CD8-positive, alpha-beta memory T cell (primary cell): ENCODE results near the gene MYRIP. TPM values are rescaled to one million over a fixed set of nuclear protein-coding genes. Genes with fewer than 3 reads are reported as not detected.

Experiments used
- CTCF ChIA-PET: fragments of 350-600 bp; sonication (Branson Sonifier 250); formaldehyde crosslinking; loops from one replicate; lab custom pipeline; 2021; ENCODE audit warnings: antibody characterized with exemption; lab: Charles Lee
- POLR2A ChIA-PET: fragments of 350-600 bp; sonication (Branson Sonifier 250); formaldehyde crosslinking; loops from one replicate; lab custom pipeline; 2021; ENCODE audit warnings: antibody characterized with exemption; lab: Charles Lee
- DNase-seq, 5 donors: peaks; one replicate each; pipeline versions ENCODE4 v3.0.0 to v3.0.0-alpha.2; 2020 to 2022; ENCODE audit warnings: mixed read lengths in 1 of 5
- H3K27ac ChIP-seq: one replicate; pipeline ENCODE4 v1.7.0; 2013; ENCODE audit warnings: low read depth, mild to moderate bottlenecking, low read length, moderate library complexity
- H3K27me3 ChIP-seq: 2 replicates; pipeline ENCODE4 v1.7.0; 2013; ENCODE audit warnings: low read length, mild to moderate bottlenecking; ENCODE audit not compliant: insufficient read depth, poor library complexity, severe bottlenecking
- H3K36me3 ChIP-seq: 2 replicates; pipeline ENCODE4 v1.7.0; 2013; ENCODE audit warnings: mild to moderate bottlenecking, low read length, moderate library complexity; ENCODE audit not compliant: insufficient read depth
- H3K4me1 ChIP-seq: 2 replicates; pipeline ENCODE4 v1.7.0; 2013; ENCODE audit warnings: mild to moderate bottlenecking, low read length, moderate library complexity; ENCODE audit not compliant: insufficient read depth
- H3K4me3 ChIP-seq: 2 replicates; pipeline ENCODE4 v1.7.0; 2013; ENCODE audit warnings: mild to moderate bottlenecking, low read length
- H3K9me3 ChIP-seq: 2 replicates; pipeline ENCODE4 v1.7.0; 2013; ENCODE audit warnings: mild to moderate bottlenecking, low read length
- H3K27ac Mint-ChIP-seq, 8 donors: one replicate each; pipeline ENCODE4 v1.8.0; 2020 to 2021; ENCODE audit warnings: mixed read lengths in 8 of 8, mild to moderate bottlenecking in 6 of 8, inconsistent platforms in 3 of 8, moderate library complexity in 3 of 8
- H3K27me3 Mint-ChIP-seq, 2 donors: one replicate each; pipeline ENCODE4 v1.8.0; 2020 to 2021; ENCODE audit warnings: mixed read lengths in 2 of 2, mild to moderate bottlenecking in 1 of 2, moderate library complexity in 1 of 2
- H3K36me3 Mint-ChIP-seq, 3 donors: one replicate each; pipeline ENCODE4 v1.8.0; 2020 to 2021; ENCODE audit warnings: mixed read lengths in 3 of 3, inconsistent platforms in 1 of 3, mild to moderate bottlenecking in 1 of 3
- H3K4me1 Mint-ChIP-seq, 3 donors: one replicate each; pipeline ENCODE4 v1.8.0; 2020 to 2021; ENCODE audit warnings: mixed read lengths in 3 of 3, inconsistent platforms in 1 of 3, mild to moderate bottlenecking in 1 of 3
- H3K4me3 Mint-ChIP-seq, 7 donors: one replicate each; pipeline ENCODE4 v1.8.0; 2020 to 2021; ENCODE audit warnings: mixed read lengths in 7 of 7, mild to moderate bottlenecking in 6 of 7, moderate library complexity in 4 of 7, inconsistent platforms in 2 of 7
- H3K9me3 Mint-ChIP-seq, 5 donors: one replicate each; pipeline ENCODE4 v1.8.0; 2020 to 2022; ENCODE audit warnings: mixed read lengths in 5 of 5, mild to moderate bottlenecking in 3 of 5, moderate library complexity in 2 of 5, inconsistent platforms in 1 of 5
- polyA plus RNA-seq: library from polyadenylated mRNA; unstranded; fragments of 300-500 nt; fragmentation: Illumina TruSeq; gene quantifications from one replicate; pipeline ENCODE4 v1.2.3, GENCODE V29; 2021
- total RNA-seq, 2 experiments: library from RNA; stranded (reverse); gene quantifications; one replicate each; pipeline ENCODE4 v1.2.3, GENCODE V29; 2021

MYRIP gene
- total and polyA plus RNA-seq, 3 experiments from 2014 or later = not detected

GRCh38 chr3:40181182-40181581 is 371.8 kb downstream of the MYRIP start:
- Mint-ChIP-seq H3K27me3 (peaks cover 8 to 9% of the 10 kb centered on the region in 2 donors), H3K9me3 (no peaks in the 10 kb centered on the region), H3K27ac (peak overlapping the region in 1 of 8 donors; percentile 13), H3K36me3 (no peaks in the 10 kb centered on the region), H3K4me1 (peaks cover 0 to 4% (median 0%) of the 10 kb centered on the region in 3 donors), H3K4me3 (no peak overlapping the region)
- no peaks in the 10 kb centered on the region for H3K4me1 ChIP-seq
- H3K4me3 ChIP-seq = no peak overlapping the region
- H3K36me3 ChIP-seq = no peaks in the 10 kb centered on the region
- no peak overlapping the region for H3K27ac ChIP-seq
- H3K27me3 ChIP-seq = no peaks in the 10 kb centered on the region
- CTCF ChIA-PET = interaction anchor here (0.6 to 3.0 kb wide), 3 partner anchors 11 to 642 kb away, joined by 3 to 15 read pairs (median 4); no protein-coding TSS in a partner anchor
- POLR2A ChIA-PET = no interaction called here
- DNase-seq = no peak
- no peaks in the 10 kb centered on the region for H3K9me3 ChIP-seq

- Histone ChIP-seq H3K4me1 (no peaks in the 10 kb centered on the region), H3K4me3 (no peak overlapping the region), H3K27ac (no peak overlapping the region), H3K9me3 (no peaks in the 10 kb centered on the region), H3K27me3 (no peaks in the 10 kb centered on the region), H3K36me3 (no peaks in the 10 kb centered on the region)
- H3K4me3 Mint-ChIP-seq = no peak overlapping the region
- POLR2A ChIA-PET = no interaction called here
- H3K27ac Mint-ChIP-seq = no peak overlapping the region
- CTCF ChIA-PET = no interaction called here
- no peaks in the 10 kb centered on the region for H3K9me3 Mint-ChIP-seq
- peaks cover 2 to 9% of the 10 kb centered on the region in 2 donors for H3K27me3 Mint-ChIP-seq
- no peaks in the 10 kb centered on the region for H3K36me3 Mint-ChIP-seq
- DNase-seq = no peak
- peaks cover 0 to 4% (median 0%) of the 10 kb centered on the region in 3 donors for H3K4me1 Mint-ChIP-seq
Measured at GRCh38 chr3:40185029-40185695, 375.8 kb downstream of the MYRIP start.

GRCh38 chr3:40186508-40186907 is 377.1 kb downstream of the MYRIP start:
- no peak for DNase-seq
- Mint-ChIP-seq H3K36me3 (no peaks in the 10 kb centered on the region), H3K27me3 (peaks cover 2 to 9% of the 10 kb centered on the region in 2 donors), H3K4me1 (peaks cover 0 to 4% (median 0%) of the 10 kb centered on the region in 3 donors), H3K27ac (no peak overlapping the region), H3K9me3 (no peaks in the 10 kb centered on the region), H3K4me3 (no peak overlapping the region)
- Histone ChIP-seq H3K9me3 (no peaks in the 10 kb centered on the region), H3K36me3 (no peaks in the 10 kb centered on the region), H3K27ac (no peak overlapping the region), H3K4me3 (no peak overlapping the region), H3K4me1 (no peaks in the 10 kb centered on the region), H3K27me3 (no peaks in the 10 kb centered on the region)
- POLR2A ChIA-PET = no interaction called here
- CTCF ChIA-PET = interaction anchor here (0.8 to 2.1 kb wide), 3 partner anchors 8 to 131 kb away, joined by 3 to 7 read pairs (median 4); partner anchors contain the start of gene EIF1B

GRCh38 chr3:40187945-40188344 is 378.5 kb downstream of the MYRIP start:
- Mint-ChIP-seq H3K27me3 (peaks cover 2 to 9% of the 10 kb centered on the region in 2 donors), H3K36me3 (no peaks in the 10 kb centered on the region), H3K4me3 (no peak overlapping the region), H3K4me1 (peaks cover 0 to 4% (median 0%) of the 10 kb centered on the region in 3 donors), H3K27ac (no peak overlapping the region), H3K9me3 (no peaks in the 10 kb centered on the region)
- ChIA-PET POLR2A (no interaction called here), CTCF (interaction anchor here (1.2 to 2.1 kb wide), 3 partner anchors 9 to 121 kb away, joined by 3 to 7 read pairs (median 4); partner anchors contain the start of gene EIF1B)
- Histone ChIP-seq H3K27ac (no peak overlapping the region), H3K9me3 (no peaks in the 10 kb centered on the region), H3K36me3 (no peaks in the 10 kb centered on the region), H3K4me3 (no peak overlapping the region), H3K27me3 (no peaks in the 10 kb centered on the region), H3K4me1 (no peaks in the 10 kb centered on the region)
- no peak for DNase-seq

GRCh38 chr3:40189118-40189517 is 379.7 kb downstream of the MYRIP start:
- H3K9me3 Mint-ChIP-seq = no peaks in the 10 kb centered on the region
- H3K4me3 Mint-ChIP-seq = no peak overlapping the region
- H3K4me1 ChIP-seq = no peaks in the 10 kb centered on the region
- H3K36me3 Mint-ChIP-seq = no peaks in the 10 kb centered on the region
- ChIA-PET POLR2A (no interaction called here), CTCF (interaction anchor here (6.4 kb wide), 1 partner anchor 125 kb away, joined by 96 read pairs; the partner anchor contains the start of gene EIF1B)
- no peak overlapping the region for H3K27ac ChIP-seq
- H3K4me1 Mint-ChIP-seq = peaks cover 0 to 4% (median 0%) of the 10 kb centered on the region in 3 donors
- H3K27me3 ChIP-seq = no peaks in the 10 kb centered on the region
- no peak for DNase-seq
- H3K4me3 ChIP-seq = no peak overlapping the region
- no peaks in the 10 kb centered on the region for H3K36me3 ChIP-seq
- no peak overlapping the region for H3K27ac Mint-ChIP-seq
- H3K27me3 Mint-ChIP-seq = peaks cover 2 to 9% of the 10 kb centered on the region in 2 donors
- H3K9me3 ChIP-seq = no peaks in the 10 kb centered on the region

DNA sequence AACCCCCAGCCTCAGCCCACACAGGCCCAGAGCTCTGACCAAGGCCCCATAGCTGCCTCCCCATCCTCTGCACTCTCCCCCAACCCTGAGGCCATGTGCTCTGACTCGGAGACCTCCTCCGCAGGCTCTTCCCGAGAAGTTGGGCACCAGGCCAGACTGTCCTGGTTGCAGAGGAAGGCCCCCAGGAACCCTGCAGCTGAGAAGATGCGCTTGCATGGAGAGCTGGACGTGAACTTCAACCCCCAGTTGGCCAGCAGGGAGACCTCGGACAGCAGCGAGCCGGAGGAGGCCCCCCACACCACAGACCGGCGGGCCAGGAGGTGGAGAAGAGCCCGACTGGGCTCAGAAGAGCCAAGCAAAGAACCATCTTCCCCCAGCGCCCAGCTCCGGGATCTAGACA is 380.6 kb downstream of the MYRIP start:
- H3K27me3 ChIP-seq = no peaks in the 10 kb centered on the region
- H3K27me3 Mint-ChIP-seq = peaks cover 2 to 8% of the 10 kb centered on the region in 2 donors
- H3K36me3 Mint-ChIP-seq = no peaks in the 10 kb centered on the region
- ChIA-PET POLR2A (no interaction called here), CTCF (interaction anchor here (6.4 kb wide), 1 partner anchor 124 kb away, joined by 96 read pairs; the partner anchor contains the start of gene EIF1B)
- no peak overlapping the region for H3K27ac Mint-ChIP-seq
- no peak overlapping the region for H3K4me3 Mint-ChIP-seq
- no peak for DNase-seq
- no peaks in the 10 kb centered on the region for H3K9me3 ChIP-seq
- no peaks in the 10 kb centered on the region for H3K4me1 ChIP-seq
- no peak overlapping the region for H3K4me3 ChIP-seq
- no peaks in the 10 kb centered on the region for H3K36me3 ChIP-seq
- H3K4me1 Mint-ChIP-seq = peaks cover 0 to 3% (median 0%) of the 10 kb centered on the region in 3 donors
- H3K9me3 Mint-ChIP-seq = no peaks in the 10 kb centered on the region
- no peak overlapping the region for H3K27ac ChIP-seq

- no peaks in the 10 kb centered on the region for H3K9me3 ChIP-seq
- Mint-ChIP-seq H3K9me3 (no peaks in the 10 kb centered on the region), H3K27ac (peak overlapping the region in 1 of 8 donors; percentile 3), H3K4me3 (no peak overlapping the region), H3K27me3 (no peaks in the 10 kb centered on the region), H3K4me1 (no peaks in the 10 kb centered on the region), H3K36me3 (no peaks in the 10 kb centered on the region)
- no peaks in the 10 kb centered on the region for H3K4me1 ChIP-seq
- no peaks in the 10 kb centered on the region for H3K36me3 ChIP-seq
- DNase-seq = no peak
- no peaks in the 10 kb centered on the region for H3K27me3 ChIP-seq
- CTCF ChIA-PET = interaction anchor here (0.5 to 6.4 kb wide), 13 partner anchors 8 to 1908 kb away, joined by 3 to 96 read pairs (median 4); partner anchors contain the start of gene EIF1B
- POLR2A ChIA-PET = no interaction called here
- H3K4me3 ChIP-seq = no peak overlapping the region
- no peak overlapping the region for H3K27ac ChIP-seq
Measured at GRCh38 chr3:40191251-40191650, 381.8 kb downstream of the MYRIP start.

- Mint-ChIP-seq H3K27me3 (no peaks in the 10 kb centered on the region), H3K4me1 (no peaks in the 10 kb centered on the region), H3K9me3 (no peaks in the 10 kb centered on the region), H3K36me3 (no peaks in the 10 kb centered on the region), H3K4me3 (no peak overlapping the region), H3K27ac (peak overlapping the region in 1 of 8 donors; percentile 7)
- Histone ChIP-seq H3K36me3 (no peaks in the 10 kb centered on the region), H3K4me3 (no peak overlapping the region), H3K27ac (no peak overlapping the region), H3K9me3 (no peaks in the 10 kb centered on the region), H3K27me3 (no peaks in the 10 kb centered on the region), H3K4me1 (no peaks in the 10 kb centered on the region)
- POLR2A ChIA-PET = interaction anchor here (0.6 kb wide), 1 partner anchor 120 kb away, joined by 3 read pairs; no protein-coding TSS in a partner anchor
- CTCF ChIA-PET = interaction anchor here (0.5 to 6.4 kb wide), 14 partner anchors 8 to 1907 kb away, joined by 3 to 96 read pairs (median 4); partner anchors contain the start of gene EIF1B
- DNase-seq = peak; percentile 26 to 67 (median 40)
Measured at GRCh38 chr3:40191850-40192448, 382.5 kb downstream of the MYRIP start.
